GM19468 (cell line): ENCODE results near the gene SIN3A.
"Not testable (repeated sequence)": the region's sequence is repeated elsewhere in the genome, so short reads cannot be mapped to it uniquely, and the experiment has no call there.

ENCODE experiments used
- ATAC-seq: cut with Tn5 transposase; IDR thresholded peaks from one replicate; pipeline ENCODE4 v1.9.1; 2021; ENCODE audit warnings: mild to moderate bottlenecking, moderate library complexity, moderate number of reproducible peaks; ENCODE audit not compliant: unreplicated experiment; ENCODE audit errors: extremely low read depth

Gene SIN3A

DNA sequence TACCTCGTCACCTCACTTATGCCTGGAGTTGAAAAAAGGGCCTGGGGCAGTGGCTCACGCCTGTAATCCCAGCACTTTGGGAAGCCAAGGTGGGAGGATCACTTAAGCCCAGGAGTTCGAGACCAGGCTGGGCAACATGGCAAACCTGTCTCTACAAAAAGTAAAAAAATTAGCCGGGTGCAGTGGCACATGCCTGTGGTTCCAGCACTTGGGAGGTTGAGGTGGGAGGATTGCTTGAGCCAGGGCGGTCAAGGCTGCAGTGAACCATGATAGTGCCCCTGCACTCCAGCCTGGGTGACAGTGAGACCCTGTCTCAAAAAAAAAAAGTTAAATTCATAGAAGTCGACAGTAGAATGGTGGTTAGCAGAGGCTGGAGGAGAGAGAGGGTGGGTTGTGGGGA lies 109.3 kb downstream of the SIN3A start:
- ATAC-seq = no peak

DNA sequence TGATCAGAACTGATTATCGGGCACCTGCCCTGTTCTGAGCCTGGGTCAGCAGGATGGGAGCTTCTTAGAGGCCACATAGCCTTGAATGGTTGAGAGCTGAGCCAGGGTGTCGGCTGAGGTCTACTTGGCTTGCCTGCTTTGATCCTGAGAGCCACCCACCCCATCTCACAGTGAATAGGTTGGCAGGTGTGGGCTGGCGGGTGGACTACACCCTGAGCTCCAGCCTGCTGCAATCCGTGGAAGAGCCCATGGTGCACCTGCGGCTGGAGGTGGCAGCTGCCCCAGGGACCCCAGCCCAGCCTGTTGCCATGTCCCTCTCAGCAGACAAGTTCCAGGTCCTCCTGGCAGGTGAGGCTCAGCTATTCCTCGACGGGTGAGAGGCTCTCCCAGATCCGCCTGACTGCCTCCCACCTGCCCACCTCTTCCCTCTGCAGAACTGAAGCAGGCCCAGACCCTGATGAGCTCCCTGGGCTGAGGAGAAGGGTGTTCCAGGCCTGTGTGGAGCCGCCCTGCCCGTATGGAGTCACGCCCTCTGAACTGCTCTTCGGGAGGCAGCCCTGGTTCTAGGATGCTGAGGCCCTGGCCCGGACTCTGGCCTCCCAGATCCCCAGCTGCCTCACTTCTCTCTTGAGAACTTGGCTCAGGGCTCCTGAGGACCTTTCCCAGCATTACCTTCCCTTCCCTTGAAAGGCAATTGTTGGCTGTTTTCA lies 111.8 kb downstream of the SIN3A start:
- no peak for ATAC-seq

DNA sequence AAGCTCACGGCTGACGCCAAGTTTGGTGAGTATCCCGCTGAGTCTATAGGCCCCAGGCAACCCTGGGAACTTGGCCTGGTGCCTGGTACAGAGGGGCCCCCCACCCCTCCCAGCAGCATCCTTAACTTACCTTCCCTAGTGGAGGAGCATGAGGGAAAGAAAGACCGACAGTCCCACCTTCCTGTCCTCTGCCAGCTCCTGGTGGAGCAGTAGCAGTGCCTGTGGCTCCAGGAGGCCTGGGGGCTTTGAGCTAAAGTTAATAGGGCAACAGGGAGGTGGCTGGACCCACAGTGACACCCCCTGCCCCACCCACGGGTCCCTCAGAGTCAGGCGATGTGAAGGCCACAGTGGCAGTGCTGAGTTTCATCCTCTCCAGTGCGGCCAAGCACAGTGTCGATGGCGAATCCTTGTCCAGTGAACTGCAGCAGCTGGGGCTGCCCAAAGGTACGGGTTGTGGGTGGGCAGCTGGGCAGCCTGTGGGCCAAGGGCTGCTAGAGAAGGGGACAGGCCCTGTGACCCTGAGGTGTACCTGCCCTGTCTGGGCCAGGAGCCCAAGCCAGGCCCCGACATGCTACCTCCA lies 112.7 kb downstream of the SIN3A start:
- ATAC-seq = no peak

DNA sequence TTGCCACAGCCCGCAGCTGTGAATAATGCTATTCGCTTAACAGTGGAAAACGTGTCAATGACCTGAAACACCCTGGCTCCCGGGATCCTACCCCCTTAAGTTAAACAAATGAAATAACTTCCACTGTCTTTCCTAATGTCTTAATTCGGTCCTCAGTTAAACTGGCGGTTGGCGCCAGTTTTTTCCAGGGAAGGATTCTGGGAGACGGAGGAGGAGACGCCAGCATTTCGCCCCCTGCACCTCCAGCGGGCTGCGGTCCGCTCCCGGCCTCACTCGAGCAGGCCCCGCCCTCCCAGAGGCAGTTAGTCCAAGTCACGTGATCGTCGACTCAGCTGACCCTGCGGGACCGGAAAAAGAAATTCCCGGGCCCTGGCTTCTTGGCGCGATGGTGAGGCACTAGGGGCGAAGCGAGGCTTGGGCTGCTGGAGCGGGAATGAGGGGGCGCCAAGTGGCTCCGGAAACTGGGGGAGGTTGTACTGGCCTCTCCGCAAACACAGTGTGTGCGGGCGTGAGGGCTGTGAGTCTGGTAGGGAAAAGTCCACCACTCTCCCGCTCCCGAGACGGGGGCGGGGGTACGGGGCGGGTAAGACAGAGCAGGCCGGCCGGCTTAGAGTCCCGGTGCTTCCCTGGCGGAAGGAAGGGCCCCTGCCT lies 115.7 kb downstream of the SIN3A start, which contains the start of gene COMMD4:
Gene COMMD4 (plus strand): TSS at position 359 of the 651 bp plus-strand sequence. CDS start 27 bp downstream, at position 386.
- no peak for ATAC-seq

DNA sequence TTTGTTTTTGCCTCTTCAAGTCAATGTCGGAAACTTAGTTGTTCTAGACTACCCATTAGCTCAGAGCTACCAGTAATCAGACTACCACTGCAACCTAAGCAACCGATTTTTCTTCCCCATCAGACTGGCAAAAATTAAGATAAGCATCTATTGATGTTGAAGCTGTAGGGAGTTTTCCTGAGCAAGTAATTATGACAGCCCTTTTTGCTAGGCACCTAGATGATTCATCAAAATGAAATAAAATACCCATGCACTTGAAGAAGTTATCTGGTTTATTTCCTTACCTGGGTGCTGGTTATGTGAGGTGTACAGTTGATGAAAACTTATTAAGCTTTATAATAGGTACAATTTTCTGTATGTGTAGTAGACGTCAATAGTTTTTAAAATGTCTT lies 116.2 kb downstream of the SIN3A start:
- no peak for ATAC-seq

DNA sequence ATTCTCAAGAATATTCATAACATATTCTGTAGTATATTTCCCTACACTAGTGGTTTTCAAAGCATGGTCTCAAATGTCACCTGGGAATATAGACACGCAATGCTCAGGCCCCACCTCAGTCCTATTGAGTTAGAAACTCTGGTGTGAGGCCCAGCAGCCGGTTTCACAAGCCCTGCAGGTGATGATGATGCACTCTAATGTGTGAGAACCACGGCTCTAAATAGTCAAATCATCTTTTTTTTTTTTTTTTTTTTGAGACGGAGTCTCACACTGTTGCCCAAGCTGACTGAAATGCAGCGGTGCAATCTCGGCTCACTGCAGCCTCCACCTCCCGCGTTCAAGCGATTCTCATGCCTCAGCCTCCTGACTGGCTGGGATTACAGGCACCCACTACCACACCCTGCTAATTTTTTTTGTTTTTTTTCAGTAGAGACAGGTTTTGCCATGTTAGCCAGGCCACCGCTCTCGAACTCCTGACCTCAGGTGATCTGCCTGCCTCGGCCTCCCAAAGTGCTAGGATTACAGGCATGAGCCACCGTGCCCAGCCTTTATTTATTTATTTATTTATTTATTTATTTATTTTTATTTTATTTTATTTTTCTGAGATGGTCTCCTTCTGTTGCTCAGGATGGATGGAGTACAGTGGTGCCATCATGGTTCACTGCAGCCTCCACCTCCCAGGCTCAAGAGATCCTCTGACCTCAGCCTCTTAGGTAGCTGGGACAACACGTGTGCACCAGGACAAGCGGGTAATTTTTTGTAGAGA lies 117.7 kb downstream of the SIN3A start:
- not testable (repeated sequence) for ATAC-seq

DNA sequence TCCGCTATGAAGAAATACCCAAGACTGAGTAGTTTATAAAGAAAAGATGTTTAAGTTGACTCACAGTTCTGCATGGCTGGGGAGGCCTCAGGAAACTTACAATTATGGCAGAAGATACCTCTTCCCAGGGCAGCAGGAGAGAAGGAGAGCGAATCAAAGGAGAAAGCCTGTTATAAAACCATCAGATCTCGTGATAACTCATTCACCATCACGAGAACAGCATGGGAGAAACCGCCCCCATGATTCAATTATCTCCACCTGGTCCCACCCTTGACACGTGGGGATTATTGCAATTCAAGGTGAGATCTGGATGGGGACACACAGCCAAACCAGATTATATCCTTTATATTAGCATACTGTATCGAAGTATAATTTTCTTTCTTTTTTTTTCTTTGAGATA lies 119.4 kb downstream of the SIN3A start:
- ATAC-seq = not testable (repeated sequence)

DNA sequence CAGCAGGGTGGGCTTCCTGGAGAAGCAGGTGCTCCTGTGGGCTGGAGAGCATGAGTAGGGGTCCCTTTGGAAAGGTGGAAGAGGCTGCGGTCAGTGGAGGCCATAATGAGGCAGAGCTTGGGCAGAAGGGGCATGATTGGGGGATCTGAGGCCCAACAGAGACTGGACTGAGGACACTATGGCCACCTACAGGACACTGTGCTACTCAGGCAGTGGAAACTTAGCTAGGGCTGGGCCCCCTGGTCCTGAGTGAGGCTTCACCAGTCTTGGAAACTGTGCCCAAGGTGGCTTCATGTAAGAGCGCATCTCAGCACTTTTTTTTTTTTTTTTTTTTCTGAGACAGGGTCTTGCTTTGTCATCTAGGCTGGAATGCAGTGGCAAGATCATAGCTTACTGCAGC lies 121.9 kb downstream of the SIN3A start:
- ATAC-seq = no peak

DNA sequence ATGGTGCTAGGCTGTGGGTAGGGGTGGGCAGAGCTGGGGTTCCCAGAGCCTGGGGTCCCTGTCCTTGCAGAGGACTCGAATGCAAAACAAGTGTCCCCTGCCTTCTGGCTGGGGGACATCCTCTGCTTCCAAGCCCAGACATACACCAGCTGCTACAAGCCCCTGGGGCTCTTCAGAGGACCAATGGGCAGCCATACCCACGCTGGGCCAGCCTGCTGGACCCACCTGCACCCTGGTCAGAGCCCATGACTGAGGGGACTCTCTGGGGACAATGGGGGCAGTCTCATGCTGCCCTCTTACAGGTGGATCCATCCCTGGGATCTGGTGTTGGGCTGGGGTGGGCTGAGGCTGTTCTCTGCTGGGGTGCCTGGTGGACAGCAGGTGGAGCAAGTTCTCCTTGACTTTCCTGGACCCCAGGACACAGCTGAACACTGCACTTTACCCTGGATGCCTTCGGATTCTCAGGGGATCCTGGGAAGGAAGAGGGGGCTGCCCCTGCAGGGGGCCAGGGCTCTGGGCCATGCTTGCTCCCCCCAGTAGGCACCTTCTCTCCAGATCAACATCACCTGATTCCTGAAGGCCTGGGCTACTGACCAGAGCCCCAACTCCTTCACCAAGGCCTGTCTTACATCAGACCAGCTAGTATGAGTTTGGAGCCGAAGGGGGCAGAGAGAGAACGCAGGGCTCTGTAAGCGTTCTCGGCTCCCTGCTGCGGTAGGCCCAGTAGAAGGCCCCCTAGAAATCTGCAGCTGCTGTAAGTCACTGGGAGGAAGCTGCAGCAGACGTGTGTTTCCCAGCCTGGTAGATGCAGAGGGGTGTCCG lies 122.8 kb downstream of the SIN3A start:
- no peak for ATAC-seq

DNA sequence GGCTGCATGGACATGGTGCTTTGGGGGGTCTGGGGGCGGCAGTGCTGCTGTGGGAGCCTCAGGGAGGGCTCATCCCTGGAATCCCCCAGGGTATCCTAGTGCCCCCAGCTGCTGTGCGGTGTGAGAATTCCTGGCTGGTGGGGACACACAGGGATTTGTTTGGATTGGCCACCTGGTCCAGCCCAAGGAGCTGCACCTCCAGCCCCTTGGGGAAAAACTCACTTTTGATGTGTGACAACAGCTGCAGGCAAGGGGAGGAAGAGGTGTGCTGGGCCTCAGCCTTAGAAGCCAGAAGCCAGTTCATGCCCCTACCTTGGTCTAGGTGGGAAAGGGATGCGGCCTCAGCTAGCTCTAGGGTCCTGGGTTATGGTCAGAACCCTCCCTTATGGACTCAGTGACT lies 124.0 kb downstream of the SIN3A start:
- no peak for ATAC-seq

DNA sequence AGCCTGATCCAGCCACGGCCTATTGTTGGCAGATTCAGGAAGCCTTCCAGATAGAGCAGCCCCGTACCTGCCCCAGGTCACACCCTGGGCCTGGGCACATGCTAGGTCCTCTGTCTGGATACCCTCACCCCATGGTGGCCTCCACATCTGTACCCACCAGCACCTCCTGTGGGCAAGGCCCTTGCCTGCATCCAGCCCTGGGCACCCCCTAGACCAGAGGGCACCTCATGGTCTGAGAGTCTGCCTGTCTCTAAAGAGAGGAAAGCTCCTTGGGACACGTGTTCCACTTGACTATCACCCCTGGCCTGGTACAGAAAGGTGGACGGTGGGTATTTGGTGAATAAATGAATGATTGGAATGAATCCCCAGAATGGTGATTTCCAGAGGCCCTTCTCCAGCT lies 124.5 kb downstream of the SIN3A start:
- no peak for ATAC-seq

DNA sequence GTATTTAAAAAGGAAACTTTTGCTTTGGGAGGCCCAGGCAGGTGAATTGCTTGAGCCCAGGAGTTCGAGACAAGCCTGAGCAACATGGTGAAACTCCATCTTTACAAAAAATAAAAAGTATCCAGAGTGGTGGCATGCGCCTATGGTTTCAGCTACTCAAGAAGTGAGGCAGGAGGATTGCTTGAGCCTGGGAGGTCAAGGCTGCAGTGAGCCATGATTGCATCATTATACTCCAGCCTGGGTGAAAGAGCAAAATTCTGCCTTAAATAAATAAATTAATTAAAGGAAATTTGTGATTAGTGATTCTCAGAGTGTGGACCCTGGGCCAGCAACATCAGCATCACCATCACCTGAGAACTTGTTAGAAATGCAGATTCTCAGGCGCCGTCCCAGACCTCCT lies 125.6 kb downstream of the SIN3A start:
- ATAC-seq = no peak

DNA sequence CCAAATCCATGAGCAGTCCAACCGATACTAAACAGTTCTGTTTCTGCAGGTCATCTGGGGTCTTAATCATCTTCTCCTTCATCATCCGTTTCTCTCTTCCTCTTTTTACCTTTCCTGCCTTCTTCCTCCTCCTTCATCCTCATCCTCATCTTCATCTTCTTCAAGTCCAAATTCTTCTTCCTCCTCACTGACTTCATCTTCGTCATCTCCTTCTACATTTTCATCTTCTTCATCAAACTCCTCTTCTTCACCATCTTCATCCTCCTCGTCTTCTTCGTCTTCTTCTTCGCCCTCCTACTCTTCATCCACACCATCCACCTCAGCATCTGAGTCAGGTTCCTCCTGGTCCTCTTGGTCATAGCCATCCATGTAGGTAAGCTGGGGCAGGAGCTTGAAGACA lies 129.8 kb downstream of the SIN3A start:
- no peak for ATAC-seq
